ENCODE results near the gene ERF.

GRCh38 chr19:42254850-42255765 lies at the start of gene ERF:
- TF ChIP-seq CTCF (conservative IDR thresholded peaks at IDR 0.05), result no peak
- TF ChIP-seq EZH2 (IDR thresholded peaks at IDR 0.05; ENCODE audit: low read depth), result no peak

Data from PC-9 (cell line).